Measurements from ENCODE around the gene MACROD2. TPM values are rescaled to one million over a fixed set of nuclear protein-coding genes. Genes with fewer than 3 reads are reported as not detected.

Gene MACROD2
- total and polyA plus RNA-seq, 2 of the 4 experiments (the other 2 are of a cell fraction): not detected

GRCh38 chr20:14937021-14937420 lies 941.7 kb downstream of the MACROD2 start:
- no peak overlapping the region for H2BK20ac ChIP-seq (ENCODE audit: low read depth, low read length)
- no TSS peak for BruUV-seq (replicated peaks)
- no peaks in the 10 kb centered on the region for H3K79me1 ChIP-seq (ENCODE audit: low read depth in 1 of 2, low read length in 2 of 2)
- H3K4me2 ChIP-seq (ENCODE audit: low read depth, low read length): no peak overlapping the region
- no peak overlapping the region for H4K91ac ChIP-seq (ENCODE audit: insufficient read depth, low read depth, low read length)
- no peaks in the 10 kb centered on the region for H3K4me1 ChIP-seq (ENCODE audit: control insufficient read depth, insufficient read depth, low read length)
- no peak overlapping the region for H2BK5ac ChIP-seq (ENCODE audit: low read depth, low read length, poor library complexity, severe bottlenecking)
- dilution Hi-C loops (cut with HindIII; ENCODE audit: low sequenced_read_pairs, unreplicated experiment) (no loop called here), in situ Hi-C loops (cut with MboI; ENCODE audit: low sequenced_read_pairs) (no loop called here), intact Hi-C loops (cut with micrococcal nuclease) (no loop called here)
- H3K56ac ChIP-seq (ENCODE audit: extremely low read depth, insufficient read depth, low read length): no peak overlapping the region
- H3K36me3 ChIP-seq (ENCODE audit: control insufficient read depth, insufficient read depth, low read length): no peaks in the 10 kb centered on the region
- H2AK9ac ChIP-seq (replicated peaks; ENCODE audit: low read depth, low read length, poor library complexity): no peak overlapping the region
- H3K27me3 ChIP-seq (ENCODE audit: control insufficient read depth, insufficient read depth, low read length): no peaks in the 10 kb centered on the region
- no peak overlapping the region for H4K5ac ChIP-seq (ENCODE audit: low read depth, low read length)
- no peak overlapping the region for H4K8ac ChIP-seq (ENCODE audit: low read depth in 2 of 2, low read length in 2 of 2)
- no peak overlapping the region for H3K14ac ChIP-seq (replicated peaks; ENCODE audit: low read depth, low read length)
- no peak overlapping the region for H2AFZ ChIP-seq (replicated peaks; ENCODE audit: low read length, poor library complexity)
- H2AK5ac ChIP-seq (ENCODE audit: low read depth, low read length): no peak overlapping the region
- H3K9me1 ChIP-seq (ENCODE audit: insufficient read depth, low read length): no peaks in the 10 kb centered on the region
- 29% methylated on average over 1 of the region's 3 CpGs; no CpG with 5 or more reads in 1 of the 2 experiments for WGBS, 2 experiments (ENCODE audit: extremely low coverage in 2 of 2, insufficient read length in 1 of 2)
- no peak overlapping the region for H3K9ac ChIP-seq (ENCODE audit: low read depth, low read length)
- ChIA-PET POLR2A (ENCODE audit: unreplicated experiment) (no interaction called here), CTCF (no interaction called here)
- TF ChIP-seq NFE2L2 (IDR thresholded peaks at IDR 0.05; ENCODE audit: low read depth, low read length) (no peak), BHLHE40 (IDR thresholded peaks at IDR 0.05; ENCODE audit: low read depth, low read length) (no peak), CEBPB (IDR thresholded peaks at IDR 0.05; ENCODE audit: low read depth, low read length) (no peak), CTCF (conservative IDR thresholded peaks at IDR 0.05; ENCODE audit: low read depth, low read length) (no peak), MAZ (IDR thresholded peaks at IDR 0.05; ENCODE audit: borderline replicate concordance, low read depth, low read length) (no peak), ELK1 (IDR thresholded peaks at IDR 0.05; ENCODE audit: borderline replicate concordance, low read depth, low read length) (no peak), FOS (IDR thresholded peaks at IDR 0.05; ENCODE audit: low read depth, low read length) (no peak), RCOR1 (IDR thresholded peaks at IDR 0.05; ENCODE audit: insufficient replicate concordance, low read length) (no peak), MXI1 (IDR thresholded peaks at IDR 0.05; ENCODE audit: borderline replicate concordance, low read depth, low read length) (no peak), RFX5 (IDR thresholded peaks at IDR 0.05; ENCODE audit: low read depth, low read length) (no peak), RAD21 (IDR thresholded peaks at IDR 0.05; ENCODE audit: low read length) (no peak), MAFK (IDR thresholded peaks at IDR 0.05; ENCODE audit: low read depth, low read length) (no peak), SMC3 (IDR thresholded peaks at IDR 0.05; ENCODE audit: low read depth, low read length) (no peak), POLR2A (IDR thresholded peaks at IDR 0.05; ENCODE audit: low read depth, low read length) (no peak), USF2 (IDR thresholded peaks at IDR 0.05; ENCODE audit: low read depth, low read length) (no peak), CHD1 (IDR thresholded peaks at IDR 0.05; ENCODE audit: low read depth, low read length) (no peak)
- DNase-seq (no peak), ATAC-seq (ENCODE audit: low read depth) (no peak)
- 0 out of 2 replicates have a peak, but pooled peaks cover 2% of the 10 kb centered on the region for H3K9me3 ChIP-seq (ENCODE audit: control insufficient read depth, insufficient read depth, low read length)
- no peak overlapping the region for H2BK120ac ChIP-seq (ENCODE audit: low read depth, low read length)
- no peak overlapping the region for H2BK15ac ChIP-seq (ENCODE audit: low read depth, low read length)
- H3K23ac ChIP-seq (ENCODE audit: low read depth, low read length): no peak overlapping the region
- no peak overlapping the region for H3K4ac ChIP-seq (ENCODE audit: low read depth, low read length)
- no peak overlapping the region for H3K27ac ChIP-seq (ENCODE audit: insufficient read depth, low read length)
- H4K20me1 ChIP-seq (ENCODE audit: insufficient read depth, low read length): no peaks in the 10 kb centered on the region
- H3K4me3 ChIP-seq (ENCODE audit: insufficient read depth, low read depth, low read length): no peak overlapping the region
- H3K18ac ChIP-seq (ENCODE audit: low read depth, low read length): no peak overlapping the region

All from IMR-90 (cell line).